HG03571 (cell line): Measurements from ENCODE around the gene SLC44A4.
A peak's percentile ranks its signal among the peaks of the same experiment; 100 is the strongest.
"Not testable (repeated sequence)": the region's sequence is repeated elsewhere in the genome, so short reads cannot be mapped to it uniquely, and the experiment has no call there.

Experiments
- ATAC-seq: cut with Tn5 transposase; IDR thresholded peaks from one replicate; pipeline ENCODE4 v1.9.1; 2021; ENCODE audit not compliant: unreplicated experiment

SLC44A4 gene

DNA sequence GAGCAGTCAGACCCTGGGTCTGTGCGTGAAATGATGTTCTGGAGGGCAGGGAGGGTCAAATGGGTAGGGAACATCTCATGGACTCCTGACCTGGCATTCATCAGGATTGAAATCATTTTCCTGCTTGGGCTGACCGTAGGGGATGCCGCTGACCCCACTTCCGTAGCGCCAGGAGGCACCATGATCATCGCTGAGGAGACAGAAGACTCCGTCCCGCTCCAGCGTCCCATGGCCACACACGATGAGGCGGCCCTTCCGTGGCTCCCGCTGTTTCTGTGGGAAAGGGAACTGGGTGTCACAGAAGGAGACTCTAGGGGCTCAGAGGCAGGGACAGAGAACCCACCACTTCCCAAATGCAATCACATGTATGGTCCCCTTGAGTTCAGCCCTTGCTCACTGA lies 18.4 kb downstream of the SLC44A4 start:
- ATAC-seq: no peak

DNA sequence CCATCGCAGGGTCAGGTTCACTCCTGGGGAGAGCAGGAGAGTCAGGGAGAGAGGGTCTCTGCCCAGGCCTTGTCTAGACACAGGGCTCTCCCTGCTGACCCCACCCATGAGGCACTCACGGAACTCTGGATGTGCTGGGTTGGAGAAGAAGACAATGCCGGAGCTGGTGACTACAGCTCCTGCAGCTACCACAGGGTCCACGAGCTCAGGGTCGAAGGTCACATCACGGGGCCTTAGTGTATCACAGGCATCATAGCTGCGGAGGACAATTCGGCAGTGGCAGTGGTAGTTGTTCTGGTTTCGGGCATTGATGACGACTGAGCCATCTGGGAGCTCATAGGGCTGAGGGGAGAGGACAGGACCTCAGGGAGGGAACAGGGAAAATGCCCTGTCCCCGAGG lies 18.9 kb downstream of the SLC44A4 start:
- ATAC-seq: no peak

DNA sequence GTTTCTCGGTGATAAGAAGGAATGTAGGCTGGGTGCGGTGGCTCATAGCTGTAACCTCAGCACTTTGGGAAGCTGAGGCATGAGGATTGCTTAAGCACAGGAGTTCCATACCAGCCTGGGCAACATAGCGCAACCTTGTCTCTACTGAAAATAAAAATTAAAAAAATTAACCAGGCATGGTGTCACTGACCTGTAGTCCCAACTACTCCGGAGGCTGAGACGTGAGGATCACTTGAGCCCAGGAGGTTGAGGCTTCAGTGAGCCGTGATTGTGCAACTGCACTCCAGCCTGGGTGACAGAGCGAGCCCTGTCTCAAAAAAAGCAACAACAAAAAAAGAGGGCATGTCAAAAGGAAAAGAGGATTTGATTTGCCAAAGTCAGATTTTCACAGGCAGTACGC lies 20.1 kb downstream of the SLC44A4 start:
- no peak for ATAC-seq

DNA sequence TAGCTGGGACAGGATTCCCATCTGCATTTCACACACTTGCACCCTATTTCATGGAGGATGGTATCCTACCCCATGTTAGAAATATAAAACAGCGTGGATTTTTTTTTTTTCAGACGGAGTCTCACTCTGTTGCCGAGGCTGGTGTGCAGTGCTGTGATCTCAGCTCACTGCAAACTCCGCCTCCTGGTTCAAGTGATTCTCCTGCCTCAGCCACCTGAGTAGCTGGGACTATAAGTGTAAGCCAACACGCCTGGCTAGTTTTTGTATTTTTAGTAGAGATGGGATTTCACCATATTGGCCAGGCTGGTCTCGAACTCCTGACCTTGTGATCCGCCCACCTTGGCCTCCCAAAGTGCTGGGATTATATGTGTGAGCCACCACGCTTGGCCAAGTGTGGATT lies 21.0 kb downstream of the SLC44A4 start:
- not testable (repeated sequence) for ATAC-seq

DNA sequence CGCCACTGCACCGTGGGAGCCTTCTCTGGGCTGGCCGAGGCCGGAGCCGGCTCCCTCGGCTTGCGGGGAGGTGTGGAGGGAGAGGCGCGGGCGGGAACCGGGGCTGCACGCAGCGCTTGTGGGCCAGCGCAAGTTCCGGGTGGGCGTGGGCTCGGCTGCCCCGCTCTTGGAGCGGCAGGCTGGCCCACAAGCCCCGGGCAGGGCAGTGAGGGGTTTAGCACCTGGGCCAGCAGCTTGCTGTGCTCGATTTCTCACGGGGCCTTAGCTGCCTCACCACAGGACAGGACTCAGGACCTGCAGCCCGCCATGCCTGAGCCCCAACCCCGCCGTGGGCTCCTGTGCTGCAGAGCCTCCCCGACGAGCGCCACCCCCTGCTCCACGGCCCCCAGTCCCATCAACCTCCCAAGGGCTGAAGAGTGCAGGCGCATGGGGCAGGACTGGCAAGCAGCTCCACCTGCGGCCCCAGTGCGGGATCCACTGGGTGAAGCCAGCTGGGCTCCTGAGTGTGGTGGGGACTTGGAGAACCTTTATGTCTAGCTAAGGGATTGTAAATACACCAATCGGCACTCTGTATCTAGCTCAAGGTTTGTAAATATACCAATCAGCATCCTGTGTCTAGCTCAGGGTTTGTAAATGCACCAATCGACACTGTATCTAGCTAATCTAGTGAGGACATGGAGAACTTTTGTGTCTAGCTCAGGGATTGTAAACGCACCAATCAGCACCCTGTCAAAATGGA lies 26.6 kb downstream of the SLC44A4 start:
- ATAC-seq: not testable (repeated sequence)

DNA sequence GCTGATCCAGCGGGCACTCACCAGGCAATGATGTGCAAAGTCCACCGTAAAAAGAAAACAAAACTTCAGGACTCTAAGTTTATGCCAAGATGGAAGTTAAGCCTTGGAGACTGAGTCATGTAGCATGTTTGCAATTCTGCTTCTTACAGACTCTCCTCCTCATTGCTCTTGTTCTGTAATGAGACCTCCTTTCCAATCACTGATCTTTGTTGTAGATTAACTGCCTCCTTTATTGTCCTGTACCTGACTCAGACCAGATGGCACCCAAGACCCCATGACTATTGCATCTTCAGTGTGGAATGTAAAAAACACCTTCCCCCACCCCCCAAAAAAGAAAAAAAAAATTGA lies 27.3 kb downstream of the SLC44A4 start:
- no peak for ATAC-seq

DNA sequence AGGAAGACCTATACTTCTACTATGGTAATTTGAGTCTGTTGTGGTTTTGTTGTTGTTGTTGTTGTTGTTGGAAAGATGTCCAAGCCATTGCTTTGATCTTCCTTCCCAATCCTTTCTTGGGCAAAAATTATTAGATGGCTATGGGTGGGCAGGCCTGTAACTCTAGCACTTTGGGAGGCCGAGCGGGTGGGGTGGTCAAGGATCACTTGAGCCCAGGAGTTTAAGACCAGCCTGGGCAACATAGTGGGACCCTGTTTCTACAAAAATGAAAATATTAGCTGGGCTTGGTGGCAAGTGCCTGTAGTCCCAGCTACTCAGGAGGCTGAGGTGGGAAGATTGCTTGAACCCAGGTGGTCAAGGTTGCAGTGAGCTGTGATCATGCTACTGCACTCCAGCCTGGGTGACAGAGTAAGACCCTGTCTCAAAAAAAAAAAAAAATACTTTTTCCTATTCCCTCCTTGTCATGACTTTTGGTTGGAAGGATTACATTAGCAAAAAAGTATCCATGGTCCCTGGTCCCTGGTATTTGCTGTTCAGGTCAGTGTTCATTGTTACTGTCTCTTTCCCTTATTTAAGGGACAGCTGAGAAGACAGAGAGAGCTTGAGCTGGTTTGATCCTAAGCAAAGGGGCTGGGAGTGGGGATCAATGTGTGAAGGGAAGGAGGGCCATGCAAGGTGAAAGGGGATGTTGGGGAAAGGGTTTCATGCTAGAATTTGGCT lies 27.9 kb downstream of the SLC44A4 start:
- no peak for ATAC-seq

DNA sequence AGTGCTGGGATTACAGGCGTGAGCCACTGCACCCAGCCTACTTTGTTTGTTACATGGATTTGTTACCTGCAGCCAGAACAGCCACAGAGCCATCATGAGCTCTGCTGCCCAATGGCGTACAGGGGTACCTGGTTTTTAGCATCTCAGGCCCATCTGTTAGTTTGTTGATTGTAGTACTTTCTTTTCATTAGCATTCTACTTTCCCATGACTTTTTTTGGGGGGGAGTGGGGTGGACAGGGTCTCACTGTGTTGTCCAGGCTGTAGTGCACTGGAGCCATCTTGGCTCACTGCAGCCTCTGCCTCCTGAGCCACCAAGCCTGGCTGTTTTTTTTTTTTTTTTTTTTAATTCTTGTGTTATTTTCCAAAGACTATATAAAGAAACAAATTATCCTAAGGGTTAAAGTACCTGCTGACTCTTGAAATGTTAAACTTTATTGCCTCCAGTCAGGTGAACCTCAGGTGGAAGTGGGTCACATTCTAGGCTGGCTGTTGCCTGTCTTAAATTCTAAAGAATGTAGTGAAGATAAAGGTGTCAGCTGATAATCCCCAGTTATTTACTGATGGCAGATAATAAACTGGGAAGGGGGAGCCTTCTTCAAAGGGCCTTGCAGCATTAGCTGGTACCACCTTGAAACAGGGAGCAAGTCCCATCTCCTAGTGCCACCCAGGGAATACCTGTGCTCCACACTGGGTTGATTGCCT lies 31.4 kb downstream of the SLC44A4 start:
- ATAC-seq: no peak

DNA sequence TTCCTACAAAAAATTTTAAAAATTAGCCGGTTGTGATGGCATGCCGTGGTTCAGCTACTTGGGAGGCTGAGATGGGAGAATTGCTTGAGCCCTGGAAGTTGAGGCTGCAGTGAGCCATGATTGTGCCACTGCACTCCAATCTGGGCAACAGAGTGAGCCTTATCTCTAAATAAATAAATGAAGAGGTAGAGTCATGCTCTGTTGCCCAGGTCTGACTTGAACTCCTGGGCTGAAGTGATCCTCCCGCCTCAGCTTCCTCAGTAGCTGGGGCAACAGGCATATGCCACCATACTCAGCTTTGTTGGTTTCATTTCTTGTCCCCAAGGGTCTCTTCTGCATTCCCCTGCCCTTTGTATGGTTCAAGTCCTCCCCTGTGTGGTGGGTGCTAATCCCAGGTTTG lies 34.3 kb downstream of the SLC44A4 start:
- no peak for ATAC-seq

DNA sequence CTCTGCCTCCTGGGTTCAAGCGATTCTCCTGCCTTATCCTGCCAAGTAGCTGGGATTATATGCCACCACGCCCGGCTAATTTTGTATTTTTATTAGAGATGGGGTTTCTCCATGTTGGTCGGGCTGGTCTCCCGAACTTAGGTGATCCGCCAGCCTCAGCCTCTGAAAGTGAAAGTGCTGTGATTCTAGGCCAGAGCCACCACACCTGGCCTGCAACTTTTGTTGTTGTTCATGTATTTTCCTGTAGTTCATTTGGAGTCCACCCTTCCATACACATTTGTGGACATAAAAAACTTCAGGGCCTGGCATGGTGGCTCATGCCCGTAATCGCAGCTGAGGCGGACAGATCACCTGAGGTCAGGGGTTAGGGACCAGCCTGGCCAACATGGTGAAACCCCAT lies 36.7 kb downstream of the SLC44A4 start:
- ATAC-seq: no peak

DNA sequence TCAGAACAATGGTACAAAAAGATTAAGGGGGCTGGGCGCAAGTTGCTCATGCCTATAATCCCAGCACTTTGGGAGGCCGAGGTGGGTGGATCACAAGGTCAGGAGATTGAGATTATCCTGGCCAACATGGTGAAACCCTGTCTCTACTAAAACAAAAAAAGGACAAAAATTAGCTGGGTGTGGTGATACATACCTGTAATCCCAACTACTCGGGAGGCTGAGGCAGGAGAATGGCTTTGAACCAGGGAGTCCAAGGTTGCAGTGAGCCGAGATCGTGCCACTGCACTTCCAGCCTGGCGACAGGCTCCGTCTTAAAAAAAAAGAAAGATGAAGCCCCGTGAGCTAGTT lies 39.0 kb downstream of the SLC44A4 start:
- ATAC-seq: not testable (repeated sequence)

DNA sequence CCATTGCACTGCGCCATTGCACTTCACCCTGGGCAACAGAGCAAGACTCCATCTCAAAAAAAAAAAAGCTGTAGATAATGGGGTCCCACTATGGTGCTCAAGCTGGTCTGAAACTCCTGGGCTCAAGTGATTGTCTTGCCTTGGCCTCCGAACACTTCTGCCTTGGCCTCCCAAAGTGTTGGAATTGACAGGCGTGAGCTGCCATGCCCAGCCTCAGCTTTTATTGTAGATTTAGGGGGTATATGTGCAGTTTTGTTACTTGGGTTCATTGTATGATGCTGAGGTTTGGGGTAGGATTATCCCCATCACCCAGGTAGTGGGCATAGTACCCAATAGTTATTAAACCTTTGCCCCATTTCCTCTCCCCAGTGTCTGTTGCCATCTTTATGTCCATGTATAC lies 39.8 kb downstream of the SLC44A4 start:
- no peak for ATAC-seq

DNA sequence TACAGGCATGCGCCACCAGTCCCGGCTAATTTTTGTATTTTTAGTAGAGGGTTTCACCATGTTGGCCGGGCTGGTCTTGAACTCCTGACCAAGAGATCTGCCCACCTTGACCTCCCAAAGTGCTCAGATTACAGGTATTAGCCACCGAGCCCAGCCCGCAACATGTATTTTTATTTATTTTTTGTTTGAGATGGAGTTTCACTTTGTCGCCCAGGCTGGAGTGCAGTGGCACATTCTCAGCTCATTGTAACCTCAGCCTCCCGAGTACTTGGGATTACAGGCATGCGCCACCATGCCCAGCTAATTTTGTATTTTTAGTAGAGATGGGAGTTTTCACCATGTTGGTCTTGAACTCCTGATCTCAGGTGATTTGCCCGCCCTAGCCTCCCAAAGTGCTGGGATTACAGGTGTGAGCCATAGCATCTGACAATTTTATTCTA lies 40.7 kb downstream of the SLC44A4 start:
- ATAC-seq: not testable (repeated sequence)

DNA sequence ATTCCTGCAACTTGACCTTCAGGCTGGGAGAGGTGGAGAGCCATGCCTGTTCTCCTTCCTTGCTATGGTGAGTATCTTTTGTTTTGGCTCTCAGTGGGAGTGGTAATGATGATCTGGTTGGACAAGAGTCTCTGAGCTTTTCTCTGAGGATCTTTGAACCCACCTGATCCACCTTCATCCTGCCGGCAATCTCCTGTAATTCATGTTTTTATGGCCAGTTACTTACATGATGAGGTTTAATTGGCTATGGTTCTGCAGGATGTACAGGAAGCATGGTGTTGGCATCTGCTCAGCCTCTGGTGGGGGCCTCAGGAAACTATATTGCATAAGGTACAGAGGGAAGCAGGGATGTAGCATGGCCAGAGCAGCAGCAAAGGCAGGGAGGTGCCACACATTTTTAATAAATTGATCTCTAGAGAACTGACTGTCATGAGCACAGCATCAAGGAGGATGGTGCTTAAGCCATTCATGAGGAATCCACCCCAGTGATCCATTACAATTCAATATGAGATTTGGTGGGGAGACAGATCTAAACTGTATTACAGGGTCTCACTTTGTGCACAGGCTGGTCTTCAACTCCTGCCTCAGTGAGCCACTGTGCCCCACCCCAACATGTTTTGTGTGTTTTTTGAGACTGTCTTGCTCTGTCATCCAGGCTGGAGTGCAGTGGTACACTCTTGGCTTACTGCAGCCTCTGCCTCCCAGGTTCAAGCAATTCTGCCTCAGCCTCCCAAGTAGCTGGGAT lies 41.3 kb downstream of the SLC44A4 start:
- no peak for ATAC-seq

DNA sequence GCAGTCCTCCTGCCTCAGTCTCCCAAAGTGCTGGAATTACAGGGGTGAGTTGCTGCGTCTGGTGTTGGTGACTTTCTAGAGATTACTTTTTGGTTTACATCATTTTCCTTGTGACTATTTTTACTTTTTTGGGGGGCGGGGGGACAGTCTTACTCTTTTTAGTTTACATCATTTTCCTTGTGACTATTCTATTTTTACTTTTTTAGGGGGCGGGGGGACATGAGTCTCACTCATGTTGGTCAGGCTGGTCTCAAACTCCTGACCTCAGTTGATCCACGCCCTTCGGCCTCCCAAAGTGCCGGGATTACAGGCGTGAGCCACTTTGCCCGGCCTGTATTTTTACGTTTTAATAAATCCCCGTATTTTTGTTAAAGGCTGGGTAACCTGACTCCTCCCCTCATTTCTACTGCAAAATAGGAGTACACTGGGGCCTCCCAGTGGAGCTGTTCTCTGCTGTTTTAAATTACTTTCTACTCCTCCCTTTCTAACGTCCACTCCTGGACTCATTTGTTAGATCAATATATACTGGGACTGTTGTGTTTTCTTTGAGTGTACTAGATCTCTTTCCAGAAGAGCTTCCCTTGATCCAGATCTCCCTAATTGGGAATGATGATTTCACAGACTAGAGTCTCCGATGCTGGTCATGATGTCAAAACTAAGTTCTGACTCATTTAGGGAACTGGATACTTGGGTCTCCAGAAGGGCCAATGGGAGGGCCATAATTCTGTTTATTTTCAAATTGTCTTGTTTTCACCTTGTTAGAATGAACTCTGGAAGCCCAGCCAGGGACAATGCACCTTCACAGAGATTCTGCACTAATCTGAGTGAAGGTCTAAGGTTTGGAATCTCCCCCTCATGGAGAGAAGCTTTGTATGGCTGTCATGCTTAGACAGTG lies 42.1 kb downstream of the SLC44A4 start:
- no peak for ATAC-seq

DNA sequence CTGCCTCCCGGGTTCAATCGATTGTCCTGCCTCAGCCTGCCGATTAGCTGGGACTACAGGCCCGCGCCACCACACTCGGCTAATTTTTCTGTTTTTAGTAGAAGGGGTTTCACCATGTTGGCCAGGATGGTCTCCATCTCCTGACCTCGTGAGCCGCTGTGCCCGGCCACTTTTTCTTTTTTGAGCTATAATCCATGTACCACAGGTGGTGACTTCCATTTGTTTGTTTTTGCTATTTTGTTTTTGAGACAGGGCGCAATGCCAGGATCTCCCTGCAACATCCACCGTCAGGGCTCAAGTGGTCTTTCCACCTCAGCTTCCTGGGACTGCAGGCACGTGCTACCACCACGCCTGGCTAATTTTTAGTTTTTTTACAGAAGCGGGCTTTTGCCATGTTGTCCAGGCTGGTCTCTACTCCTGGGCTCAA lies 42.7 kb downstream of the SLC44A4 start:
- ATAC-seq: no peak

DNA sequence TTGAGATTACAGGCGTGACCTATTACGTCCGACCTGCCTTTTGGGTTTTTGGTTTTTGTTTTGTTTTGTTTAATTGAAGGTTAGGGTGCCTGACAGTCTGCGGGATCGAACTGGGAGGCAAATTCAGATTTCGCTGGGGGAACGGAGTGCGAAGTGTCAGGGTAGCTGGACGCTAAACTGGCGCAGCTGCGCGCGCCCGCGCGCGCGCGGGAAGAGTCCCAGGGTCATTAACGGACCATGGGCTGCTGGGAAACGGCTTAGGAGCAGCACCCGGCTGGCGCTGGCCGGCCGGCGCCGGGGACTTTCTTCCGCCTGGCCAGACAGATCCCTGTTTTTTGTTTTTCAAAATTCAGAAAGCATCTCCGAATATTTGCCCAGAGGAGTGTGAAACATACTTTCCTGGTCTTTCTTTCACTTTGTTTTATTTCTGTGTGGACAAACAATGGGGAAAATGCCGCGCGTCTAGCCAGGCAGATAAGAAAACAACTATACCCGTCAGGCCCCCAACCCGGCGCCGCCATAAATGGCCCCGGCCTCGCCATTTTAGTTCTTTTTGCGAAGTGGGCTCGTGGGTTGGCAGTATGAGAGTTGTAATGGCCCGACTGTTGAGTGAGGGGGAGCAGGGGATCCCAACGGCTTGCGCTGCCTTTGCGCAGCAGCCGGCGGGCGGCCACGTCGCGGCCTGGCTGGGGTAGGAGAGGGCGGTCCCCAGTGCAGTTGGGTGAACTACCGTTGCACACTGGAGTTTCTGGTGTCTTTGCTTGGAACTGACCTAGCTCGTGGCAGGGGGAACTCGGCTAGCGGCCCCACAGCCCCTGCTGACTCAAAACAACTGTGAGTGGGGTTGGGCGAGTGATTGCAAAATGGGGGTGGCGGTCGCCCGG lies 44.2 kb downstream of the SLC44A4 start:
- ATAC-seq: peak; percentile 43

DNA sequence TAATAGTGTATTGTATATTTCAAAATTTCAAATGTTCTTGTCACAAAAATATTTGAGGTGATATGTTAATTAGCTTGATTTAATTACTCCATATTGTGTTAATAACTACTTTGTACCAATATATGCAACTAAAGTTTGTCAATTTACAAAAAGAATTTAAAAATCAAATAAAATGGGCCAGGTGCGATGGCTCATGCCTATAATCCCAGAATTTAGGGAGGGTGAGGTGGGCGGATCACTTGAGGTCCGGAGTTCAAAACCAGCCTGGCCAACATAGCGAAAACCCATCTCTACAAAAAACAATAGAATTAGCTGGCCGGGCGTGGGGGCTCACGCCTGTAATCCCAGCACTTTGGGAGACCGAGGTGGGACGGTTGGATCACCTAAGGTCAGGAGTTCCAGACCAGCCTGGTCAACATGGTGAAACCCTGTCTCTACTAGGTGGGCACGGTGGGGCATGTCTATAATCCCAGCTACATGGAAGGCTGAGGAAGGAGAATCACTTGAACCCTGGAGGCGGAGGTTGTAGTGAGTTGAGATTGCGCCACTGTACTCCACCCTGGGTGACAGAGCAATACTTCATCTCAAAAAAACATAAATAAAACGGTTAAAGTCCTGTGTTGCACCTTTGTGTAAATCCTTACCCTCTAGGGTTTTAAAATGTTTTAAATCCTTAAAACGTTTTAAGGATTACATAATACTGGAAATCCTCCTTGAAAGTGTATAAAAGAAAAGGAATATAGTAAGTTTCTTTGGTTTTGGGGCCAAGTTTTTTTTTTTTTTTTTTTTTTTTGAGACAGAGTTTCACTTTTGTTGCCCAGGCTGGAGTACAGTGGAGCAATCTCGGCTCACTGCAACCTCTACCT lies 47.2 kb downstream of the SLC44A4 start:
- ATAC-seq: no peak
